PC-9 (cell line): ENCODE data around the gene MACROD1.

Experiments
- CTCF ChIP-seq: fragments of 200-600 bp; sonication (generic); conservative IDR thresholded peaks from 2 replicates; pipeline ENCODE4 v1.6.1; 2017; ENCODE audit warnings: mixed run types, antibody characterized with exemption, mild to moderate bottlenecking, moderate library complexity
- EZH2 ChIP-seq: fragments of 200-600 bp; sonication (generic); IDR thresholded peaks from 2 replicates; pipeline ENCODE4 v1.8.0; 2017; ENCODE audit warnings: antibody characterized with exemption, low read depth

DNA sequence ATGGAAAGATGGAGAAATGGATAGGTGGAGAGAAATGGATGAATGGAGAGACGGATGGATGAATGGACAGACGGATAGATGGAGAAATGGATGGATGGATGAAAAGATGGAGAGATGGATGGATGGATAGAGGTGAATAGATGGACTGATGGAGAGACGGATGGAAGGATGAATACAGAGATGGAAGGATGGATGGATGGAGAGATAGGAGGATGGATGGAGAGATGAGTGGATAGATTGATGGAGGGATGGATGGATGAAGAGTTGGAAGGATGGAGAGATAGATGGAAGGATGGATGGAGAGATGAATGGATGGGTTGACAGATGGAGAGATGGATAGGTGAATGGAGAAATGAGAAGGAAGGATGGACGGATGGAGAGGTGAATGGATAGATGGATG, 66.5 kb downstream of the MACROD1 start:
- no peak for TF ChIP-seq CTCF
- TF ChIP-seq EZH2: no peak
